SKM-1 (cell line): ENCODE results near the gene AUTS2.

Experiments used
- DNase-seq: peaks from one replicate; lab custom pipeline; 2025; ENCODE audit not compliant: unreplicated experiment; lab: John Stamatoyannopoulos, UW

The AUTS2 gene

DNA sequence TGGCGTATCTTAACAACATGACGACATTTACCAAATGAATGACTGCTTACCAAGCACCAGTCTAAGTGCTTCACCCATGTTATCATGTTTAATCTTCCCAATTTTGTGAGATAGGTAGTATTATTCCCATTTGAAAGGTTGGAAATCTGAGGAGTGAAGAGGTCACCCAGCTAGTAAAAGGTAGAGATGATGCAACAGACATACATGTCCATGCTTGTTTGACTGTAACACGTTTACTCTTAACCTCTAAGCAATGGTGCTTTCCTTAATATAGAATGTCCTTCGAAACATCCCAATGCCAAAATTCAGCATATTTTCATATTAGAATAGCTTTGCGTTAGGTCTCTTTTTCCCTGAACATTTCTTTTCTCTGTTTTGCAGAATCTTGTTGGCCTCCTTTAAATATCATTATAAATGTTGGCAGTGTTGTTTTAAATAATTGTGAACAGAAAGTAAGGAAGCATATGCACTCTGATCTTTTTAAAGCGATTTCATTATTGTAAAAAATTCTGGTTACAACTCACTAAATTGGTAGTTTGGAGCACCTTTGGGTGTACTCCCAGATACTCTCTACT is 722.8 kb downstream of the AUTS2 start:
- DNase-seq: no peak

DNA sequence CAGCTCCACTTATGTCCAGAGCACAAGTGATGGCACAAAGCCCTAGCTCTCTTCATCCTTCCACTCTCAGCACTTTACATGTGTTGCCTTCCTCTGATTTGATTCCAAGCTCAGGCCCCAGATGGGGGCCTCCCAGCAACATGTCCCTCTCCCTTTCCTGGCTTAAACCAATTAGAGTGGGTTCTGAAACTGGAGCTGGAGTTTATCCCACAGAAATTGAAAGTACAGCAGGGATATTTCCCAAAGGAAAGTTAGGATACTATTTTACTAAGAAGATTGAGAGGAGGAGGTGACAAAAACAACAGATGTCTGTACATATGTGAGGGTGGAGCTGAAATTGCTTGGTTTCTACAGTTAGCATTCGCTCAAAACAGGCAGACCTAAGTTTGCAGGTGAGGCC is 724.6 kb downstream of the AUTS2 start:
- DNase-seq: no peak

DNA sequence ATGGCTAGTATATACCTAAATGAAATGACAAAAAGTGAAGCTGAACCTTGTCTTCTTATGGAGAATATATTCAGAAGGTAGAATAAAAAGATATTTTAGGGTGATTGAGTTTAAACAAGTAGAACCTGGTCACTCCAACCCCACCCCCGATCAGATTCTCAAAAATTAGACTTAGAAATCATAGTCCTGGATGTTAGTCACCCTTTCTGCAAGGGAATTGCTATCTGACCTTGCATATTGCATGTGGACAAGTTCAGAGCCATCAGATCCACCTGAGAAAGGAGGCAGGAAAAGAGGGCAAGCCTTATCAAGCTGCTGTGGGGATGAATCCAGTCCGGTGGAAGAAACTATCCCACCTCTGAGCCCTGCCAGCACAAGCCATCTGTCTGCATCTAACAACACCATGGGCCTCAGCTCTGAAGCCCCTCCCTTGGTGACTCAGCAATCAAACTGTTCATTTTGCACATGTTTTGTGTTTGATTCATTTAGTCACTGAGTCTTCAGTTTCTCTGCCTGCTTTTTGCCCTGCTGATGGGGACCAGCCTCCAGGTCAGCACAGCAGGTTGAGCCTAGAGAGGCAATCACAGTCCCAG is 727.3 kb downstream of the AUTS2 start:
- DNase-seq: no peak

DNA sequence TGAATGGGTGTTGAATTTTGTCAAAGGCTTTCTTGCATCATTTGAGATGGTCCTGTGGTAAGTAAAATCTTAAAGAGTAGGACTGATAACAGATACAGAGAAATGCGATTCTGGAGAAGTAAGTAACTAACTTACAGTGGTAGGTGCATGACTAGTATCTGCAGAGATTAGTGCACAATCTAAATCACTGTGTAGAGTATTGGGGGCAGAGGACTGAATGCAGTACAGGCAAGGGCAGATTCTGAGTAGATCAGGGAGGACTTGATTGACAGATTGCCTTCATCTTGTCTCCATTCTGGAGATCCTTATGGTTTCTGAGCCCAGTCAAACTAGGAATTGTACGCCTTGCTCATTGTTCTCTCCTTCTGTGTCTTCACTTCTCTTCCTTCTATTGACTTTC is 736.0 kb downstream of the AUTS2 start:
- no peak for DNase-seq

DNA sequence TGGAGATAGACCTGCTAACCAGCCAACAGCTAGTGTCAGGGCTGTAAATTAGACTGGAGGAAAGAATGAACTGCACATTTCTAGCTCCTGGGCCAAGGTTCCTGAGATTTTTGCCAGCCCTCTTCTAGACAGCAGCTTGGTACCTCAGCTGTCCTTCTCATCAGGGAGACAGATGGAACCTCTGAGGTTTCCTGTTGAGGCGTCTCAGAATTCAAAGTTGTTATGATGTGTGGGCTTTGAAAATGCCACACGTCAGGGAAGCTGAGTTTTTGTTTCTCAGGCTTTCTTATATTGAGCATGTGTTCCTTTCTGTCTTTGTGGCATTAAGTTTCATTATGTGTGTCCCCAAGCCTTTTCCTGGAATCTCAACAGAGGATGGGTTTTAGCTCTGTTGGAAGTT is 736.6 kb downstream of the AUTS2 start:
- no peak for DNase-seq

DNA sequence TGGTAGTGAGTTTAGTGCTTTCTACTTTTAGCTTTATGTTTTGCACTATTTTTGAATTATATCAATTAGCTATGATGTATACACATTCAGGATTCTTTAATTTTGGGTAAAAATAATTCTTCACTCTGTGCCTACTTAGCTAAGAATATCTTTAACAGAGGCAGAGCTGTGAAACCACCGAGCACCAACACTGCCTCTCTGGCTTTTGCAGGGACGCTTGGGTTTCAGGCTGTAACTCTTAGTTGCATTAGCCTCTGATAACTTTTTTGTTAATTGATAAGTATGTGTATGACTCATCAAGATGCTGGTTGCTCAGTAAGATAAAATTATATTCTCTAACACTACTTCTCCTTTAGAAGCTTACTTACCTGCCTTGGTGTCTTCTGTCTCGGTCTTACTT is 738.3 kb downstream of the AUTS2 start:
- no peak for DNase-seq

DNA sequence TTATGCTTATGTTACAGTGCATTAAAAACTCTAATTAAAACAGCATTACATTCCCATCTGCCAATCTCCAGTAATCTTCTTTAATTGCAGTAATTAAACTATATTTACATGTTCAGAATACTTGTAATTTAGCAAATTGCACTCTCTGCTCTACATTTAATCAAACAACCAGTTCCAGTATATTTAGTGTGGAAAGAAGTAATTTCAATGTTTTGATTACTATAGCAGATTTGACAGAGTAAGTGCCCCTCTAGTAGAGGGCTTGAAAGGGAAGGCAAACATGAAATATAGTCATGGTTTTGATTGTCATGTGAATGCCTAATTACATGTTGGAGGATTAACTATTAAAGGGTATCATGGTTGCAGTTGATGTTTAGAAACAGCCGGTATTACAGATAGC is 739.7 kb downstream of the AUTS2 start:
- no peak for DNase-seq

DNA sequence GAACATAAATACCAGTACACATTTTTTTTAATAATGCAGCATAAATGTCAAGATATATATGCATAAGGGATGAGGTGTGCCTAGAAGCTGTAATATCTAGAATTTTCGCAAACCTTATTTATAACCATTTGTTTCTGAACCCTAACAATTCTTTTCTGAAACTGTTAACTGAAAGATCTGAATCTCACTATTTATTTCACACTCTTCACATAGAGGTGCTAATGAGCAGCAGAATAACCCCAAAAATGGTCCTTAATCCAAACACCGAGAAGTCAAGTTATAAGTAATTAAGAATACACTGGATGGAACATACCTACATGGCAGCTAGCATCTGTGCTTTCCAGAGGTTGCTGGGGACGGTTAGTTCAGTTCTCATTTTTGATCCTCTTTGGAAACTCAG is 742.0 kb downstream of the AUTS2 start:
- DNase-seq: no peak

DNA sequence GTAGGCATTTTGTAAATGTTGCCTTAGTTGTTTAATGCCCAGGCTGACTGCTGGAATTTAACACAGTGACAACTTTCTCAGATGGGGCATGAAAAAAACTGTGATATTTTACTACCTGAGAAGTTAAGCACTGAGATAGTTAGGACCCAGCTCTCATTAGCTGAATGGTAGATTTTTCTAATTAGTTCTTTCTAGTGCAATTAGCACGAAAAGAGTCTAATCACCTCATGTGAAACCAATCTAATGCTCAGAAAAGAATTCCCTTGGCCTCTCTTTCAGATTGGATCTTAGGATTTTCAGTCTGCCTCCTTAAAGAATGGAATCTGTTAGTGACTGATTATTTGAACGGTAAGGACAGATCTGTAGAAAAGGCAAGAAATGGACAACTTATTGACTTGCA is 743.2 kb downstream of the AUTS2 start:
- DNase-seq: no peak

DNA sequence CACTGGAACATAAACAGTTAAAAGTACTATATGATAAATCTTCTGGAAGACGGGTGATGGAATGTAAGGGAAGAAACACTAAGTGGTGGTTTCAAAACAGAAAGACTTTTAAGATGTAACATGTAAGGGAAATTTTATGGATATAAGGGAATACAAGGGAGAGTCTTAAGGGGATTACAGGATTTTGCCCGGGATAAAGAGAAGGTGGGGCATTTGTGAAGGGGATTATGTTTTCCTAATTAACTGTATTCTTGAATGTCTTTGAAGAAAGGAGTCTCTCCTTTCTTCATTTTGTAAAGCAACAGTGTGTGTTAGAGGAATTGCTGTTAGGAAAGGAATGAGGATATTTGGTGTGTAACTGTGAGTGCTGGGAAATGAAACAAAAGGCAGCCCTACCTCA is 745.2 kb downstream of the AUTS2 start:
- no peak for DNase-seq

DNA sequence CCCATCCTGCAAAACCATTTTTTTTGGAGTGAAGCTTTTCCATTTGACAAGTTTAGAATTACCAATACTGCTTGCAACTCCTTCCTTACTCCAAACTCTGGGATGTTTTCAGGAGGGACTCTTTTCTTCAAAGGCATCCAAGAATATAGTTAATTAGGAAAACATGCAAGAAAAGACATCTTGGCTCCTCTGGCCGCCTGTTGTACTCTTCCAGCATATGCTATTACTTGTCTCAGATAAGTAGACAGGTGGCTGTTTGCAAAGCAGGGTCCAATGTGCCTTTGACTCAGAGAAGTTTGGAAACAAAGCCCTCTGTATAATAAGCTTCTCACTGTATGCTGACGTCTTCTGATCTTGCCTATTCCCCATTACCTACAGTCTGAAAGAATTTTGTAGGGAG is 746.5 kb downstream of the AUTS2 start:
- DNase-seq: no peak

DNA sequence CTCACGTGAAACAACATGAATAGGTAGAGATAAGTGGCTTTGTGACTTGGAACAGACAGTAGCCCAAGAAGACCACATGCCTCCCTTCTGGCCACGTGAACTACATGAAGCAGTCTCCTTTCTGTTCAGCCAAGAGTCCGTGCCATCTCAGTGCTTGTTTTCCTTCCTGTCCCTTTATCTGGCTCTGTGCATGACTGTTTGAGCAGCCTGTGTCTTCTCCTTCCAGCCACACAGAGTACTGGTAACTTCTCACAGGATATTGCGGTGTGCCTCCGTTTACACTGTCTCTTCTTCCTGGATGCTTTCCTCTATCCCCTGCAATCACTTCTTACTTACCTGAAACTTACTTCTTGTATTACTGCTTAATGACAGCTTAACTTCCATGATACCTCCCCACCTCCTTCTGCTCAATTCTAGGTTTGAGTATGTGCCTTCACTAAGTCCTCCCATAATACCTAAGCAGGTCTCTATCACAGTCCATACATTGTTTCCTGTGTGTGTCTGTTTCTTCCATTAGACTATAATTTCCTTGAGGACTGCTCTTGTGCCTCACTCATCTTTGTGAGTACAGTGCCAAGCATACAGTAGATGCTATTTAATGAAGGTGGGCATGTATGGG is 748.7 kb downstream of the AUTS2 start:
- DNase-seq: no peak

DNA sequence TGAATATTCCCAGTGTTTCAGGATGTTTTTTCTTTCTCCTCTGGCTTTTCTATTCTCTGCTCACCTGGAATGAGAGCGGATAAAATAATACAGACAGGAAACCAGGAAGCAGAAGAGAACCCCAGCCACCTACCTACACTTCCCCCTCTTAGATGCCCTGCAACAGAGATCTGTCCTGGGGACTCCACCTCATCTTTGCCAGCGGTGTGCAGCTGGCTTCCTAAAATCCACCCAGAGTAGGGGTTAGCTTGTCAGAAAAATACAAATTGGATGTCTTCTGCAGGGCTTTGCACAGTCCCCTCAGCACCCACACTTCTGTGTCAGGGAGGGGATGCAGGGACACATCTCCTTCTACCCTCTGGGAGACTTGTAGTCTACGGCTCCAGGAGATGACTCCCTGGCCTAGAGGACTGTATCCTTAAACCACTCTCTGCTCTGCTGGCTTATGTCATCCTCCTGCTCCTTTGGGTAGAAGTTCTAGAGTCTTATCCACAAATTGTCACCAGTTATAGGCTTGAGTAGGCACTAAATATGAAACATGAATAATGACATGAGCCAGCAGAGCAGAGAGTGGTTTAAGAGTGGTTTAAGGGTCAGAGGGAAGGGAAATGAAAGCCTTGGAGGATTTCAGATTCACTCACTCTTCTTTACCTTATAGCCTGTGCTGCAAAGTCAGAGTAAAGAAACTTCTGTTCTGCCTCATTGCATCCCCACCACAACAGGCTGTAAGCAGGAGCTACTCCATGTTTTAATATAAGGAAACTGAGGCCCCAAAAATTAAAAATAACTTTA is 749.4 kb downstream of the AUTS2 start:
- DNase-seq: no peak

DNA sequence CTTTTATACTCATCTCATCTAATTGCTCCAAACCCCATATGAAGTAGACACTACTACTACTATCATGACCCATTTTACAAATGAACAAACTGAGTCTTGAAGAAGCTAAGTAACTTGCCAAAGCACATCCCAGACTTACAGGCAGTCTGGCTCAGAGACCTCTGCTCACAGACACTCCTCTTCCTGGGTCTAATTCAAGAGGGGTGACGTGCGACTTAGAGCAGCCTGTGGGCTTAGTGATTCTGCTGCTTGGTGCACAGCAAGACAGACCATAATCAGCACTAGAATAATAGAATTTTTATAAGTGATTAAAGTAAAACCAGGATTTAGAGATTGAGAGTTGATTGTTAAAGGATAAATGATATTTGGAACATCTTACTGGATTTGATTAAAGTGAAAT is 750.8 kb downstream of the AUTS2 start:
- no peak for DNase-seq

DNA sequence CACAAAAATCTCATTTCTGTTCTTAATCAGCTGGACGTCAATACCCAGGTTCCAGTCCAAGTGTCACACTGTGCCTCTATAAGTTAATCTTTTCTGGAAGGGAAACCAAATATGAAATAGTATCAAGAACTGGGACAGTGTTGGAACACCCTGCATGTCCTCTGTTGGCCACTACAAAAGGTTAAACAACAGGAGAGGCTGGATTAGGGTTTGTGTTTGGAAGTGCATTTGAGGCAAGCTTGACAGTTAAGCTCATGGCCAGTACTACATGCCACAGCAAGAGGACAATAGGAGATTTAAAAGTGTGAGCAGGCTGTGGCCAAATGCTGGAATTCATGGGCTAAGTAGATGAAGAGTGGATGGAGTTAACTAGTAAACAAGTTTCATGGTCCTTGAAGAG is 751.5 kb downstream of the AUTS2 start:
- DNase-seq: no peak

DNA sequence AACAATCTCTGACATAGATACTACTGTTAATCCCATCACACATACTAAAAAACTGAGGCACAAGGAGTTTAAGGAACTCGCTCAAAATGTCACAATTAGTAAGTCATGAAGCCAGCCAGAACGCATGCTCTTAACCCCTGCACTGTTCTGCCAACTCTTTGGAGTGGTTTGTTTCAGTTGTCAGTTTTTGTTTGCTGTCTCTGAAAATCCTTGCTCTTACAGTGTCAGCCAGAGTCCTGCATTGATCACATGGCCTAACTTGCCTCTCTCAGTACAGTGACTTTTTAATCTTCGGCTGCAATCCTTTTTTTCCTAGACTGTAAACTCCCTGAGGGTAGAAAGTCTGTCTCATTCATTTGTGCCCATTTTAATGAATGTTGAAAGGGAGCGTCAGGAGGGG is 753.8 kb downstream of the AUTS2 start:
- no peak for DNase-seq

DNA sequence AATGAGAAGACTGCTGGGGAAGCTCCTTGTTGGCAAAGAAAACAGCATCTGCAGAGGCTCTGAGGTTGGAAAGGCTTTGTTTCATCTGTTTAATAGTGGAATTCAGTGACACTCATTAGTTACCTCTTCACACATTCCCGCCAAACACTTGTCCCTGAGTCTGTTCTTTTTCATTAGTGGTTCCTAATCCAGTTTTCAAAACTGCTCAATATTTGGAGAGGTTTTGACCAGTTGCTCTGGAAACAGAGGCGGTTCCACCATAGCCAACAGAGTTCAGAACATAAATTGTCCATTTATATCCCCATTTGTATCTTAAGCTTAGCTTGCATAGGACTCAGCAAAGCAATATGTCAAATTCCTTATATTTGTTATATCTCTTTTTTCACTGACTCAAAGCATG is 754.6 kb downstream of the AUTS2 start:
- DNase-seq: no peak

DNA sequence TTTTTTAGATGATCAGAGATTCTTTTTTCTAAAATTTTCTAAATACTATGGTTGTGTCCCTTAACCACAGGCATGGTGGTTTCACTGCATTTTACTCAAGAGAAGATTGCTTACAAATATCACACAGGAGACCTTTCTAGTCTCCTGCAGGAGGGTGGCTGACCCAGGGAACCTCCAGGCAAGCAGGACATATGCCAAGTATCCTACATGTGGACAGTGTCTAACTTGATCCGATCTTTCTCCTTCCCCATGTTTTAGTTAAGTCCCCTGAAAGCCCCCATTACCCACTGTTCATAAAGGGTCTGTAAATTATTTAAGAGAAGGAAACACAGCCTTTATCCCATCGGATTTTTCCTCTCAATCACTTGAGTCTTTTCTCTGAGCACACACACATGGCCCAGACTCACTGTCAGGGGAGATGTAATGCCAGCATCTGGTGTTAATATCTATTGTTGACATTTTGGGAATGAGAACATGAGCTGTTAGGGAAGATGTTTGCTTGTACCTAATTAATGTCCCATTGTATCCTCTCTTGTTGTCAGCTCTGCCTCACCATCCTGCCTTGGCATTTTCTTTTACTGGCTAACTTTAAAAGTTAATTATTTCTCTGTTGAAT is 755.2 kb downstream of the AUTS2 start:
- no peak for DNase-seq

DNA sequence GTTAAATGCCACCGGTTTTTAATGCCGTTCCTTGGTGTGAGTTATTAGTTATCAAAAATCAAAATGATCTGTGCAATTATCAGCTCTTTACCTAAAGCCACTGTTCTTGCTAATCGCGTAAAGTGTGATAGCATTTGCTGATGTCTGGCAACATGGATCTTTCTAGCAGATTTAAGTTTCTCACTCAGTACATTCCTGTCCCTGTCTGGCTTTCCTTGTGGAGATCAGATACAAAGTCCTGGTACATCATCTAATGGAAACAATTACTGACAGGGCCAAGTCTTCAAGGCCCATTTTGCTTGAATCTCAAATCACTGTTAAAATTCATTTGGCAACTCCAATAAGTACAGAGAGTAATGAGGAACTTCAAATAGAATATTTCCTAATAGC is 755.7 kb downstream of the AUTS2 start:
- no peak for DNase-seq

DNA sequence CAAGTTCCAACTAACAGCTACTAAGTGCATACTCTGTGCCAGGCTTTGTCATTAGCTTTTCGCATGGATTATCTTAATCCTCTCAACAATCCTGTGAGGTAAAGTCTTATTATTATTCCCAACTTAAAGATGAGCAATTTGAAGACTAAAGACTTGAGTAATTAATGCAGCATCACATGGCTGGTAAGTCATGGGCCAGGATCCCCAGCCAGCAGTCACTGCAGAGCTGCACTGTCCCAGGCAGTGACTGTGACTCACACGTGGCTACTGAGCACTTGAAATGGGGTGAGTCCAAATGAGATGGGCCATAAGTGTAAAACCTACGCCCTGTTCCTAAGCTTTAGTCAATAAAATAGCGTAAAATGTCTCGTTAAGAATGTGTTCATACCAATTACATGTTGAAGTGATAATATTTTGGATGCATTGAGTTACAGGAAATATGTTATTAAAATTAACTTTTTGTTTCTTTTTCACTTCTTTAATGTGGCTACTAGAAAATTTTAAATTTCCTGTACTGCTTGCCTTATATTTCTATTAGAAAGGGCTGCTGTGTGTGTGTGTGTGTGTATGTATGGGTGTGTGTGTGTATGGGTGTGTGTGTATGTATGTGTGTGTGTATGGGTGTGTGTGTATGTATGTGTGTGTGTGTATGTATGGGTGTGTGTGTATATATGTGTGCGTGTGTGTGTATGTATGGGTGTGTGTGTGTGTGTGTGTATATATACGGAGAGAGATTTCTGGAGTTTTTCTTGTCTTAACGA is 756.3 kb downstream of the AUTS2 start:
- DNase-seq: no peak
